CD4-positive, alpha-beta memory T cell (primary cell): ENCODE data around the gene MRPL28. TPM values are rescaled to one million over a fixed set of nuclear protein-coding genes. Genes with fewer than 3 reads are reported as not detected.

Experiments used
- CTCF ChIA-PET: fragments of 350-600 bp; sonication (Branson Sonifier 250); formaldehyde crosslinking; loops from one replicate; lab custom pipeline; 2021; ENCODE audit warnings: inconsistent platforms; ENCODE audit not compliant: partially characterized antibody; lab: Charles Lee
- POLR2A ChIA-PET: fragments of 350-600 bp; sonication (Branson Sonifier 250); formaldehyde crosslinking; loops from one replicate; lab custom pipeline; 2021; ENCODE audit not compliant: partially characterized antibody; lab: Charles Lee
- DNase-seq, 5 donors: peaks; one replicate each; pipeline versions ENCODE4 v3.0.0 to v3.0.0-alpha.2; 2020 to 2022; ENCODE audit warnings: mixed read lengths in 1 of 5
- H3K27ac ChIP-seq: one replicate; pipeline ENCODE4 v1.7.0; 2013; ENCODE audit warnings: low read depth, low read length
- H3K27me3 ChIP-seq: 2 replicates; pipeline ENCODE4 v1.7.0; 2013; ENCODE audit warnings: mild to moderate bottlenecking, low read length, moderate library complexity; ENCODE audit not compliant: insufficient read depth
- H3K36me3 ChIP-seq: 2 replicates; pipeline ENCODE4 v1.7.0; 2013; ENCODE audit warnings: mild to moderate bottlenecking, low read length, moderate library complexity; ENCODE audit not compliant: insufficient read depth
- H3K4me1 ChIP-seq: 2 replicates; pipeline ENCODE4 v1.7.0; 2013; ENCODE audit warnings: mild to moderate bottlenecking, low read length, moderate library complexity; ENCODE audit not compliant: insufficient read depth
- H3K4me3 ChIP-seq, 2 donors: one replicate each; pipeline ENCODE4 v1.7.0; 2013; ENCODE audit warnings: low read length in 2 of 2, mild to moderate bottlenecking in 1 of 2
- H3K9me3 ChIP-seq, 2 donors: one replicate each; pipeline ENCODE4 v1.7.0; 2013; ENCODE audit warnings: low read length in 2 of 2, control low read depth in 1 of 2; ENCODE audit not compliant: control insufficient read depth in 1 of 2
- H3K27ac Mint-ChIP-seq, 7 donors: one replicate each; pipeline ENCODE4 v1.8.0; 2020 to 2021; ENCODE audit warnings: mixed read lengths in 7 of 7, mild to moderate bottlenecking in 6 of 7, inconsistent platforms in 3 of 7, moderate library complexity in 3 of 7
- H3K27me3 Mint-ChIP-seq, 2 donors: one replicate each; pipeline ENCODE4 v1.8.0; 2020 to 2021; ENCODE audit warnings: mixed read lengths in 2 of 2
- H3K36me3 Mint-ChIP-seq, 2 donors: one replicate each; pipeline ENCODE4 v1.8.0; 2020 to 2021; ENCODE audit warnings: mixed read lengths in 2 of 2, inconsistent platforms in 1 of 2, mild to moderate bottlenecking in 1 of 2
- H3K4me1 Mint-ChIP-seq, 4 donors: one replicate each; pipeline ENCODE4 v1.8.0; 2020 to 2021; ENCODE audit warnings: mixed read lengths in 4 of 4, mild to moderate bottlenecking in 1 of 4
- H3K4me3 Mint-ChIP-seq, 8 donors: one replicate each; pipeline ENCODE4 v1.8.0; 2020 to 2021; ENCODE audit warnings: mixed read lengths in 8 of 8, mild to moderate bottlenecking in 7 of 8, moderate library complexity in 6 of 8, inconsistent platforms in 3 of 8
- H3K9me3 Mint-ChIP-seq, 8 donors: one replicate each; pipeline ENCODE4 v1.8.0; 2020 to 2021; ENCODE audit warnings: mixed read lengths in 8 of 8, mild to moderate bottlenecking in 5 of 8, inconsistent platforms in 3 of 8, moderate library complexity in 1 of 8
- intact Hi-C: fragments of 100-400 bp; cut with micrococcal nuclease; formaldehyde crosslinking; loops from one replicate; pipeline ENCODE4 v1.15.1; 2023
- polyA plus RNA-seq, 2 donors: library from polyadenylated mRNA; unstranded; fragments of 300-500 nt; fragmentation: Illumina TruSeq; gene quantifications; one replicate each; pipeline ENCODE4 v1.2.3, GENCODE V29; 2021
- total RNA-seq, 2 experiments: library from RNA; stranded (reverse); gene quantifications; one replicate each; pipeline ENCODE4 v1.2.3, GENCODE V29; 2021

MRPL28 gene
- total and polyA plus RNA-seq, 4 experiments from 2014 or later, result 27.9 to 59.2 (median 43.9) TPM

DNA sequence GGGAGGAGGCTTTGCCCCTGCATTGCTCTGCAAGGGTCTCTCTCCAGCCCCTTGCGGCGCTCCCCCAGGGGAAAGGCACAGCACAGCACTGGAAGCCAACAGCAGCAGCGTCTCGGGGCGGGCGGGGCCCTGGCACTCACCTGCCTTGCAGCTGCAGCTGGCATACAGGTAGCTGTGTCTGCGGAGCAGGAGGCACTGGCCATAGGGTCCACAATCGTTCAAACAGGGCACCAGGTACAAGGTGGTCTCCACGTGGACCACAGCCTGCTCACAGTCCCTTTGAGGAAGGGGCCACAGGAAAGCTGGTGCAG lies 4.2 kb upstream of the MRPL28 start:
- Mint-ChIP-seq H3K27ac (no peak overlapping the region), H3K4me3 (no peak overlapping the region), H3K9me3 (no peaks in the 10 kb centered on the region), H3K36me3 (peaks cover 0 to 16% of the 10 kb centered on the region in 2 donors), H3K4me1 (peaks cover 3 to 21% (median 14%) of the 10 kb centered on the region in 4 donors), H3K27me3 (no peaks in the 10 kb centered on the region)
- ChIA-PET POLR2A (no interaction called here), CTCF (no interaction called here)
- H3K4me1 ChIP-seq, result peaks cover 29% of the 10 kb centered on the region
- no peak overlapping the region for H3K27ac ChIP-seq
- H3K36me3 ChIP-seq, result peaks cover 21% of the 10 kb centered on the region
- no peak overlapping the region for H3K4me3 ChIP-seq
- H3K9me3 ChIP-seq, result no peaks in the 10 kb centered on the region
- H3K27me3 ChIP-seq, result no peaks in the 10 kb centered on the region
- intact Hi-C loops, result loop anchor here (10.0 kb wide), 1 partner anchor 210 kb away; no protein-coding TSS in a partner anchor
- DNase-seq, result no peak

DNA sequence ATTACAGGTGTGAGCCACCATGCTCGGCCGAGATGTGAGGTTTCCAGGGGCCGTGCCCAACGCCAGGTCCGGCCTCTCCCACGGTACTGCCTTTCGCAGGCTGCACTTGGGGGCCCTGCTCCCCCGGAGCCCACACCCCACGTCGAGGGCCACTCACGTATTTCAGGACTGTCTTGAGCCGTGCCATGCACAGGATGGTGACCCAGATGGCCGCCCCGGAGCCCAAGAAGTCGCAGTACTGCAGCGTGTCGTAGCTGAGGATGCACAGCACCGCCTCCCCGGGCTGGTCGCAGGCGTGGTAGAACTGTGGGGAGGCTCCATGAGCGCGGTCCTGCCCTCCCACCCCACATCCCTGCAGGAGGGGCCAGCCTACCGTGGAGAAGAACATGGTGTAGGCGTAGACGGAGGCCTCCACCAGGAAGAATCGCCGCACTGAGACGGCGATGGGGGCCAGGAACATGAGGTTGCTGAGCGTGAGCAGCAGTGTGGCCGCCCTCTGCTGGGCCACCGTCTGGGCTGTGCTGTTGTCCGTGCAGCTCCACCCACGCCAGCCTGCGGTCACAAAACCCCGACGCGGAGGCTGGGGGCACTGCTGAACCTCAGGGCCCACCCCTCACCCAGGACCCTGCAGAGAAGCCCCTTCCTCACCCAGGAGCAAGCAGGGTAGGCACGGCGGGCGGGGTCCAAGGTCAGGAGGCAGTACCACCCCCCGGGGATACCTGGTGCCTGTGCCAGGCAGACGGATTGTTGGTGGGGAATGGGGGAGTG lies 3.7 kb upstream of the MRPL28 start:
- peaks cover 3 to 22% (median 13%) of the 10 kb centered on the region in 4 donors for H3K4me1 Mint-ChIP-seq
- H3K27me3 Mint-ChIP-seq, result no peaks in the 10 kb centered on the region
- no peaks in the 10 kb centered on the region for H3K9me3 Mint-ChIP-seq
- POLR2A ChIA-PET, result no interaction called here
- intact Hi-C loops, result loop anchor here (10.0 kb wide), 1 partner anchor 211 kb away; no protein-coding TSS in a partner anchor
- H3K36me3 Mint-ChIP-seq, result peaks cover under 1 to 16% of the 10 kb centered on the region in 2 donors
- no peak overlapping the region for H3K27ac ChIP-seq
- DNase-seq, result no peak
- H3K36me3 ChIP-seq, result peaks cover 21% of the 10 kb centered on the region
- H3K9me3 ChIP-seq, result no peaks in the 10 kb centered on the region
- peak overlapping the region in 1 of 7 donors; percentile 47 for H3K27ac Mint-ChIP-seq
- no peak overlapping the region for H3K4me3 ChIP-seq
- H3K4me3 Mint-ChIP-seq, result no peak overlapping the region
- peaks cover 29% of the 10 kb centered on the region for H3K4me1 ChIP-seq
- no peaks in the 10 kb centered on the region for H3K27me3 ChIP-seq
- CTCF ChIA-PET, result no interaction called here

DNA sequence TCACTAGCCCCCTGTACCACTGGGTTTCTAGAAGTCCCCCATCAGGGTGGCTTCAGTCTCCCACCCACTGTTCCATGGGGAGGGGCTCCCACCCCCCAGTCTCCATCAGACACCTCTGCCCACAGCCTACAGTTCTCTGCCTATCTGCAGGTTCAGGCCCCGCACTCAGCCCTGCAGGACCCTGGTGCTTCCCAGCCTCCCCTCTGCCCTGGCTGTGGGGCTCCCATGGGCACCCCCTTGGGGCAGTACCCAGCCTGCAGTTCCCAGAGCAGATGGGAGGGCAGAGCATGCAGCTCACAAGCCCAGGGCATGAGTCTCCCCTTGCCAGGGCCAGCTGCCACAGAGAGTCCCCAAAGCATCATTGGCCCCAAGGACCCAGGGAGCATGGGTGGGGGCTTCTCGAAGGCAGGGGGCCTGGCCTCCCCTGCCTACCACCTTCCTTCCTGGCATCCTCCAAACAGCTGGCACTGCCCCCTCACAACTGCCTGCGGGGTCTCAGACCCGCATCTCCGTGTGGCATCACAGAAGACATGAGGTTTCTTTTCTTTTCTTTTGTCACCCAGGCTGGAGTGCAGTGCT lies 2.8 kb upstream of the MRPL28 start:
- Histone ChIP-seq H3K27ac (no peak overlapping the region), H3K27me3 (no peaks in the 10 kb centered on the region), H3K36me3 (peaks cover 22% of the 10 kb centered on the region), H3K4me1 (peaks cover 26% of the 10 kb centered on the region), H3K9me3 (no peaks in the 10 kb centered on the region), H3K4me3 (no peak overlapping the region)
- ChIA-PET POLR2A (no interaction called here), CTCF (no interaction called here)
- no peaks in the 10 kb centered on the region for H3K9me3 Mint-ChIP-seq
- peak overlapping the region in 1 of 8 donors; percentile 11 for H3K4me3 Mint-ChIP-seq
- DNase-seq, result no peak
- peaks cover 2 to 16% of the 10 kb centered on the region in 2 donors for H3K36me3 Mint-ChIP-seq
- no peaks in the 10 kb centered on the region for H3K27me3 Mint-ChIP-seq
- intact Hi-C loops, result loop anchor here (10.0 kb wide), 1 partner anchor 212 kb away; no protein-coding TSS in a partner anchor
- peaks cover 3 to 20% (median 13%) of the 10 kb centered on the region in 4 donors for H3K4me1 Mint-ChIP-seq
- H3K27ac Mint-ChIP-seq, result peak overlapping the region in 2 of 7 donors; percentile 12 to 40

DNA sequence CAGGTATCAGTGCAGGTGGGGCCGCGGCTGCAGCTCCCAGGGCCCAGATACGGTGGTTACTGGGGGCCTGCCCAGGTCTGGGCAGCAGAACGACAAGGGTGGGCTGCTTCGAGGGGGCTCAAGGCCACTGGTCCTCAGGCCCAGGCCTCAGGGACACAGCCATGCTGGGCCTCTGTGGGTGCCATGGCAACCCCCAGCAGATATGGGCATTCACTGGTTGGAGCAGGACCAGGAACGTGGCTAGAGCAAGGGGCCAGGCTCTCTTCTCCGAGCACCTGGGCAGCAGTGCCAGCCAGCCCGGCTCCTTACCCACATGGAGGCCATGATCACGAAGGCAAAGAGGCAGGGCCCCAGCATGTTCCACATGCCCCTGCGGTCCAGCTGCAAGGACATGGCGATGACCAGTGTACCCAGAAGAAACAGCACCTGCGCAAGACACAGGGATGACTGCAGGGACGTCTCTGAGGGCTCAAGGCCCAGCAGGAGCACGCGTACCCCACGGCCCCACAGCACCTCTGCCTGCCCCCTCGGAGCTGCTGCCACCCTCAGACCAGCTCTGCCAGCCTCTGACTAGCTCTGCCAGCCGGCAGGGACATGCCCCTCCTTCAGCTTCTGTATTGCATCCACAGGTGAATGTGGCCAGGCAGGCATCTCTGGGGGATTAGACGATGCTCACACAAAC lies 2.1 kb upstream of the MRPL28 start:
- intact Hi-C loops, result loop anchor here (10.0 kb wide), 1 partner anchor 212 kb away; no protein-coding TSS in a partner anchor
- Mint-ChIP-seq H3K4me3 (no peak overlapping the region), H3K36me3 (peaks cover 2 to 16% of the 10 kb centered on the region in 2 donors), H3K27me3 (no peaks in the 10 kb centered on the region), H3K27ac (peak overlapping the region in 2 of 7 donors; percentile 40 to 48), H3K4me1 (peaks cover 3 to 20% (median 13%) of the 10 kb centered on the region in 4 donors), H3K9me3 (no peaks in the 10 kb centered on the region)
- no peak overlapping the region for H3K4me3 ChIP-seq
- H3K27me3 ChIP-seq, result no peaks in the 10 kb centered on the region
- ChIA-PET CTCF (no interaction called here), POLR2A (interaction anchor here (0.9 to 2.3 kb wide), 2 partner anchors 9 to 11 kb away, joined by 3 to 13 read pairs; partner anchors contain the start of gene PGAP6)
- no peak for DNase-seq
- no peaks in the 10 kb centered on the region for H3K9me3 ChIP-seq
- H3K27ac ChIP-seq, result no peak overlapping the region
- peaks cover 29% of the 10 kb centered on the region for H3K36me3 ChIP-seq
- peaks cover 26% of the 10 kb centered on the region for H3K4me1 ChIP-seq

DNA sequence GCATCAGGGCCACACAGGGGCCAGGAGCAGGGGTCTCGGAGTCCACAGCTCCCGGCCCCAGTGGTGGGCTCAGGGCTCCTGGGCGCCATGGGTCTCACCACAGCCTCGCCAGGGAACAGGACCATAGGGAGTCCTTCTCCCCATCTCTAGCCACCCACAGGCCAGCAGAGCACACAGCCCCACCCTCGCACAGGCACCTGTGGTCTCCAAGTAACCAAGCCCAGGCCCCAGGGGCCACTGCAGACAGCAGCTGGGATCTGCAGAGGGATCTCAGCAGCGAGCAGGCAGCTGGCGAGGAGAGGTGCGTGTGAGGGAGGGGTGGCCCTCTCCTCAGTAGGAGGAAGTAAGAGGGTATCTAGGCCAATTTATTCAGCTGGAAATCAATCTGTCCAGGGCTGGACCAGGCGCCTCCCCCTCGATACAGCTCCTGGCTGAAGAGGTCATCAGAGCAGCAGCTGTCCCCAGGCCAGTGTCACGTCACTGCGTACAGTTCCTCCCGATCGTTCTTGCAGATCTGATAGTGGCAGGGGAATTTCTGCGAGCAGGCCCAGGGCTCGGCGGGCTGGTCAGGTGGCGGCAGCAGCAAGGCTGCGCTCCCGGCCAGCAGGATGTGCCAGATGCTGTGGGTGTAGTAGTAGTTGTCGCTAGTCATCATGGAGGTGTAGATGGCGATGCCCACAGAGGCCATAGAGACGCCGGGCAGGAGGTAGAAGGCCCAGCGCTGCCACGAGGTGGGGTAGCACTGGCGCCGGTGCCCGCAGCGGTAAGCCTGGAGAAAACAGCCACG lies 1.4 kb upstream of the MRPL28 start:
- Histone ChIP-seq H3K9me3 (no peaks in the 10 kb centered on the region), H3K4me1 (peaks cover 26% of the 10 kb centered on the region), H3K36me3 (peaks cover 32% of the 10 kb centered on the region), H3K27ac (no peak overlapping the region), H3K27me3 (no peaks in the 10 kb centered on the region), H3K4me3 (no peak overlapping the region)
- no peaks in the 10 kb centered on the region for H3K9me3 Mint-ChIP-seq
- H3K27me3 Mint-ChIP-seq, result no peaks in the 10 kb centered on the region
- peaks cover 7 to 19% of the 10 kb centered on the region in 2 donors for H3K36me3 Mint-ChIP-seq
- H3K4me3 Mint-ChIP-seq, result peak overlapping the region in 5 of 8 donors; percentile 31 to 64 (median 58)
- POLR2A ChIA-PET, result interaction anchor here (0.9 to 2.3 kb wide), 5 partner anchors 10 to 118 kb away, joined by 3 to 13 read pairs (median 8); partner anchors contain the start of genes DECR2 and PGAP6
- intact Hi-C loops, result loop anchor here (2.0 to 10.0 kb wide), 2 partner anchors 19 to 213 kb away; partner anchors contain the start of gene AXIN1
- no peak for DNase-seq
- CTCF ChIA-PET, result no interaction called here
- peaks cover 3 to 20% (median 13%) of the 10 kb centered on the region in 4 donors for H3K4me1 Mint-ChIP-seq
- H3K27ac Mint-ChIP-seq, result peak overlapping the region in 6 of 7 donors; percentile 12 to 86 (median 38)

DNA sequence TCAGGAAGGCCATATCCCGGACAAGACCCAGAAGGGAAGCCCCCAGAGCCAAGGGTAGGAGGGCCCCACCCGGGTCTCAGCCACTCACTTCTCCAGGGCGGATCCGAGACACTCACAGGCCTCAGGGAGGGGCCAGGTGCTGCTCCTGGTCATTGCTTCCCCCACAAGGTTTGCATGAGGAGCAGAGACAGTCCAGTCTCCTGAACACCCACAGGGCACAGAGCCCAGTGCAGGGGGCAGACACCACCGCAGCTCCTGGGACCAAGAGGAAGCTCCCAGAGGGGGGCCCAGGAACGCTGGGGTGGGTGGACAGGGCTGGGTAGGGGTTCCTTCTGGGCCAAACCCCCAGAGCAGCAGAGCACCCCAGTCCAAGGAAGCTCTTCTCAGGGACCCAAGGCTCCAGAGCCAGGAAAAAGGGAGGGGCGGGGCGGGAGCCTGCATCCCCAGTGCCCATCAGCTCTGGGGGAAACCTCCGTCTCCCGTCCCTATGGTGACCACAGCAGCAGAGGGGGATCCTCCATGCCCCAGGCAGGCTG lies 709 bp upstream of the MRPL28 start:
- H3K4me3 Mint-ChIP-seq, result peak overlapping the region in 7 of 8 donors; percentile 81 to 96 (median 91)
- no peak overlapping the region for H3K4me3 ChIP-seq
- no peaks in the 10 kb centered on the region for H3K9me3 ChIP-seq
- H3K4me1 ChIP-seq, result peaks cover 26% of the 10 kb centered on the region
- peaks cover 33% of the 10 kb centered on the region for H3K36me3 ChIP-seq
- no peak for DNase-seq
- no peaks in the 10 kb centered on the region for H3K27me3 Mint-ChIP-seq
- no peaks in the 10 kb centered on the region for H3K27me3 ChIP-seq
- CTCF ChIA-PET, result interaction anchor here (0.9 to 1.3 kb wide), 5 partner anchors 9 to 305 kb away, joined by 3 to 4 read pairs (median 3); partner anchors contain the start of gene DECR2
- no peaks in the 10 kb centered on the region for H3K9me3 Mint-ChIP-seq
- H3K27ac ChIP-seq, result peak overlapping the region; percentile 42
- peaks cover 3 to 20% (median 13%) of the 10 kb centered on the region in 4 donors for H3K4me1 Mint-ChIP-seq
- intact Hi-C loops, result loop anchor here (1.0 to 10.0 kb wide), 5 partner anchors 11 to 214 kb away; partner anchors contain the start of genes AXIN1 and RAB11FIP3
- peak overlapping the region; percentile 73 to 95 (median 94) for H3K27ac Mint-ChIP-seq
- POLR2A ChIA-PET, result interaction anchor here (0.9 to 2.5 kb wide), 11 partner anchors 9 to 142 kb away, joined by 3 to 20 read pairs (median 6); partner anchors contain the start of genes DECR2, FAM234A, LUC7L and PGAP6
- peaks cover 7 to 17% of the 10 kb centered on the region in 2 donors for H3K36me3 Mint-ChIP-seq
